HepG2 (cell line): ENCODE measurements around the gene LGALS7B. TPM values are rescaled to one million over a fixed set of nuclear protein-coding genes. Genes with fewer than 3 reads are reported as not detected.

ENCODE experiments used
- ATF3 ChIP-seq: sonication (generic); formaldehyde crosslinking; IDR thresholded peaks from 2 replicates; pipeline ENCODE4 v1.4.0; 2020; ENCODE audit warnings: missing genetic modification reagents
- GMEB1 ChIP-seq: sonication (generic); formaldehyde crosslinking; IDR thresholded peaks from 2 replicates; pipeline ENCODE4 v1.5.1; 2020; ENCODE audit warnings: missing genetic modification reagents, mild to moderate bottlenecking, borderline replicate concordance
- HNF4G ChIP-seq, 2 experiments: sonication (generic) in 1 of 2; formaldehyde crosslinking in 1 of 2; IDR thresholded peaks; 2 replicates each; pipeline versions ENCODE4 v1.4.0 to v1.6.1; 2011 to 2020; ENCODE audit warnings: borderline replicate concordance in 2 of 2, low read depth in 2 of 2, mild to moderate bottlenecking in 2 of 2, low read length in 1 of 2, missing genetic modification reagents in 1 of 2, moderate library complexity in 1 of 2
- HNRNPUL1 ChIP-seq: fragments of 200-400 bp; formaldehyde crosslinking; IDR thresholded peaks from 2 replicates; pipeline ENCODE4 v1.6.1; 2017; ENCODE audit warnings: low read depth, mild to moderate bottlenecking, low read length, moderate library complexity
- KAT8 ChIP-seq: IDR thresholded peaks from 2 replicates; pipeline ENCODE4 v1.6.1; 2016; ENCODE audit warnings: missing genetic modification reagents, missing compliant biosample characterization
- KDM5A ChIP-seq: fragments of 200-600 bp; sonication (generic); IDR thresholded peaks from 2 replicates; pipeline ENCODE4 v1.7.0; 2018; ENCODE audit warnings: antibody characterized with exemption, mild to moderate bottlenecking, low read length, borderline replicate concordance
- PATZ1 ChIP-seq: sonication (generic); formaldehyde crosslinking; IDR thresholded peaks from 2 replicates; pipeline ENCODE4 v1.4.0; 2020; ENCODE audit warnings: missing genetic modification reagents
- PITX1 ChIP-seq: sonication (generic); formaldehyde crosslinking; IDR thresholded peaks from 2 replicates; pipeline ENCODE4 v1.5.1; 2020; ENCODE audit warnings: mild to moderate bottlenecking, missing genetic modification reagents
- PRDM10 ChIP-seq: sonication (generic); formaldehyde crosslinking; IDR thresholded peaks from 2 replicates; pipeline ENCODE4 v1.4.0; 2020; ENCODE audit warnings: low read depth, missing genetic modification reagents
- RBAK ChIP-seq: sonication (generic); formaldehyde crosslinking; IDR thresholded peaks from 2 replicates; pipeline ENCODE4 v1.5.1; 2020; ENCODE audit warnings: mild to moderate bottlenecking, missing genetic modification reagents
- ZFP37 ChIP-seq: sonication (generic); formaldehyde crosslinking; IDR thresholded peaks from 2 replicates; pipeline ENCODE4 v1.4.0; 2020; ENCODE audit warnings: missing genetic modification reagents, borderline replicate concordance
- ZFP91 ChIP-seq: sonication (generic); formaldehyde crosslinking; IDR thresholded peaks from 2 replicates; pipeline ENCODE4 v1.9.0; 2022; ENCODE audit warnings: missing genetic modification reagents, mild to moderate bottlenecking, borderline replicate concordance
- ZGPAT ChIP-seq: IDR thresholded peaks from 2 replicates; pipeline ENCODE4 v1.6.1; 2016; ENCODE audit warnings: mild to moderate bottlenecking
- ZNF224 ChIP-seq: sonication (generic); formaldehyde crosslinking; IDR thresholded peaks from 2 replicates; pipeline ENCODE4 v1.5.0; 2020; ENCODE audit warnings: mild to moderate bottlenecking, missing genetic modification reagents
- ZNF251 ChIP-seq: sonication (generic); formaldehyde crosslinking; IDR thresholded peaks from 2 replicates; pipeline ENCODE4 v1.9.0; 2021; ENCODE audit warnings: mild to moderate bottlenecking, missing genetic modification reagents
- ZNF580 ChIP-seq: IDR thresholded peaks from 2 replicates; pipeline ENCODE4 v1.6.1; 2016; ENCODE audit warnings: low read depth, borderline replicate concordance
- polyA plus RNA-seq, 8 experiments: library from polyadenylated mRNA; depleted of rRNA in 3 of 8; stranded (reverse) in 7 of 8; unstranded in 1 of 8; fragments of >200 nt; fragmentation: Illumina TruSeq in 4 of 8; extraction: Trizol in 4 of 8; gene quantifications; 2 replicates each; pipeline versions ENCODE4 v1.2.1 to v1.2.3, GENCODE V29; 2011 to 2016; ENCODE audit warnings: low read depth in 4 of 8, missing spikeins in 1 of 8, mixed read lengths in 1 of 8; ENCODE audit not compliant: insufficient read depth in 1 of 8
- total RNA-seq, 5 experiments: library from RNA; depleted of rRNA; stranded (reverse); fragments of >200 nt; fragmentation: Illumina TruSeq; extraction: Trizol; gene quantifications; 2 replicates each; pipeline ENCODE4 v1.2.3, GENCODE V29; 2016; ENCODE audit warnings: low read depth in 1 of 5

Gene LGALS7B
- total and polyA plus RNA-seq, 2 of the 13 experiments (the other 11 are each of a cell fraction or from before 2014, with no cell fraction given), result 1.7 to 2.1 TPM

- no peak for TF ChIP-seq PRDM10 (CRISPR knock-in tag)
- peak; percentile 45; the same call in 1 of the 2 replicates for TF ChIP-seq ZFP91 (CRISPR knock-in tag)
- TF ChIP-seq KDM5A, result no peak
- no peak for TF ChIP-seq GMEB1 (CRISPR knock-in tag)
- TF ChIP-seq ZNF251 (CRISPR knock-in tag), result no peak
- no peak for TF ChIP-seq ZFP37 (CRISPR knock-in tag)
- TF ChIP-seq RBAK, result no peak
- TF ChIP-seq ATF3 (CRISPR knock-in tag), result no peak
- TF ChIP-seq ZNF224 (CRISPR knock-in tag), result no peak
- peak; percentile 87 for TF ChIP-seq HNF4G (IDR thresholded peaks at IDR 0.05; ENCODE audit: borderline replicate concordance, low read depth, low read length)
- peak; percentile 20; the same call in 1 of the 2 replicates for TF ChIP-seq HNF4G (CRISPR knock-in tag; IDR thresholded peaks at IDR 0.05; ENCODE audit: borderline replicate concordance, low read depth)
- TF ChIP-seq HNRNPUL1, result no peak
- TF ChIP-seq PITX1, result no peak
- 0 out of 2 replicates have a peak, but pooled peaks have one; percentile 16 for TF ChIP-seq ZGPAT (CRISPR knock-in tag)
- peak; percentile 55; the same call in 1 of the 2 replicates for TF ChIP-seq PATZ1
- 0 out of 2 replicates have a peak, but pooled peaks have one; percentile 13 for TF ChIP-seq ZNF580
- no peak for TF ChIP-seq KAT8 (CRISPR knock-in tag)
These were observed 30.4 kb downstream of the LGALS7B start (continued) for GRCh38 chr19:38819231-38819920.
